ENCODE data around the gene TSSK3.
"Not testable (repeated sequence)": the region's sequence is repeated elsewhere in the genome, so short reads cannot be mapped to it uniquely, and the experiment has no call there.

TSSK3 gene

DNA sequence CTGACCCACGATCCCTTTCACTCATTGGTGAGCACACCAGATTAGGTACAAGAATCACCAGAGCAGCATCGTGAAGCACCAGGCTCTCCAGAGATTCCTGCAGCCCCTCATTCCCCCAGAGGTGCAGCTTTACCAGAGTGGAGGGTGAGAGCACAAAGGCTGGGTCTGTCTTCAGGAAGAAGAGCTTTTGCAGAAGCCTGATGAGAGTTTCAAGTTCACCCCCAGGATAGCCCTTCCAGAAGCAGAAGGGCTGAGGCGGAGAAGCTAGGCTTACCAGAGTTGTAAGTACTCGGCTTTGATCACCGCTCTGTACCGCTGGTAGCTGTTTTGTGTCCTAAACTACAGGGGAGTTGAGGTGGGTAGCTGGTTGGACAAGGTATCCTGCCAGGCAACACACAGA, 3.1 kb downstream of the TSSK3 start:
- no peak for DNase-seq

GRCh38 chr1:32367912-32368635, 5.7 kb downstream of the TSSK3 start:
- DNase-seq, result no peak

- no peak for DNase-seq
Measured at GRCh38 chr1:32372149-32372756, 9.9 kb downstream of the TSSK3 start.

DNA sequence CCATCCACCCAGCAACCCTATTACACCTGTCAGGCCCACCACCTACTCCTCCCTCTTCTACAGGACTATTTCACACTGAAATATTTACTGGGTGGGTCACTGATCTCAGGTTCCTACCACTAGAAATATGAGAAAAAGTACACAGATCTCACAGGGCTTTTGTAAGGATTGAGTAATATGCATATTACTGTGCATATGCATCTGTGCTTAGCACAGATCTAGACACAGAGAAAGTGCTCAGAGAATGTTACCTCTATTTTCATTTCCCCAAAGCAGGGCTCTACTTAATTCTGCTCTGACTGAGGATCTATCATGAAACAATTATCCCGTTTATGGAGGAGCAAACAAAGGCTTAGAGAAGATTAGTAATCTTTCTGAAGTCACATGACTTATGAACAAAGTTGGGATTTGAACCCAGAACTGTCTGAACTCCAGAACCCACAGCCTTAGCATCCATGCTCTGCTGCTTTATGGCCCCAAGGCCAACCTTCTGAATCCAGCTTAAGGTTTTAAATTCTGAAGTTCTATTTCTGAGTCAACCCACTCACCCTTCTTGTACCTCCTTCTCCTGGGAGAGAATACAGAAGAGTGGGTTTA, 11.8 kb downstream of the TSSK3 start:
- no peak for DNase-seq

DNA sequence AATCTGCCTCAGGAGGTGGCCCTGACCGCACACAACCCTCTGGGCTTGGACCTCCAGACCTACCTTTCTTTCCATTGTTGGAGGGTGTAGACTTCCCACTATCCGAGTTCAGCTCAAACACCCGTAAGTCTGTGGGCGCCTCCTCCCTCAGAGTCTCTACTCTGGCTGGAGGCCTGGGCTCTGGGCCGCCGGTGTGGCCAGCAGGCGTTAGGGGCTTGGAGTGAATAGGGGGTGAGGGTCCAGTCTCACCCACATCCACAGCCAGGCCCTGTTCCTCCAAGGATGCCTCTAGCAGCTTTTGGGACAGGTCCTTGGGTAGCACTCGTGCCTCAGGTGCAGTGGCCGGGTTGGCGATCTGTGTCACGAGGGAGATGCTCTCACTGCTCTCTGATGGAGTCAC, 13.9 kb downstream of the TSSK3 start:
- no peak for DNase-seq

- DNase-seq, result no peak
Measured at GRCh38 chr1:32377541-32378220, 15.3 kb downstream of the TSSK3 start.

DNA sequence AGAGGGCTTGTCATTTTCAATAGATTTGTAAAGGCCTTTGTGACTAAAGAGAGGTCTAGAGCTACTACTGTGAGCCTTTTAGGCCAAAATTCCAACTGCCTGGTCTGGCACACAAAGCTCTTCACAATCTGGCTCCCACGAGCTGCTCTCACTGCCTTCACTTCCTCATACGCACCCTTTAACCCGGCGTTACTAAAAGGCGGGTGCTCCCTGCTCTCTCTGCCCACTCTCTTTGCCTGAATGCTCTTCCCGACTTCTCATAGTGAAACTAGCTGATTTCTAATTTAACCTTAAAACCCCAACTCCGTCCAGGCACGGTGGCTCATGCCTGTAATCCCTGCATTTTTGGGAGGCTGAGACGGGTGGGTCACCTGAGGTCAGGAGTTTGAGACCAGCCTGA, 17.7 kb downstream of the TSSK3 start:
- no peak for DNase-seq

- no peak for DNase-seq
Measured at GRCh38 chr1:32386676-32387392, 24.5 kb downstream of the TSSK3 start.

DNA sequence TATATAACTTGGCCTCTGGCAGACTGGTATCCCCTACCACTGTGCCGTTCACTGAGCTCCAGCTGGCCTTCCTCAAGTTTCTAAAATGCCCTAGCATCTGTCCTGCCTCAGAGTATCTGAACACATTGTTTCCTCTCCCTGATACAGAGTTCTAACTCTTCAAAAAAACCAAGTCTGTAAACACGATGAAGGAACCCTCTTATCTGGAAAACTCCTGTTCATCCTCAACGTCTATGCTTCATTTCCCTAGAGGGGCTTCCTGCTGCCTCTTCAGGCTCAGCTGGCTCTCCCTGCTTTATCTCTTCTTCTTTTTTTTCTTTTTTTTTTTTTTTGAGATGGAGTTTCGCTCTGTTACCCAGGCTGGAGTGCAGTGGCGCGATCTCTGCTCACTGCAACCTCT, 26.3 kb downstream of the TSSK3 start:
- no peak for DNase-seq

GRCh38 chr1:32390904-32391870, 28.8 kb downstream of the TSSK3 start:
- DNase-seq, result no peak

GRCh38 chr1:32392325-32392724, 30.0 kb downstream of the TSSK3 start:
- no peak for DNase-seq

GRCh38 chr1:32393136-32393535, 30.8 kb downstream of the TSSK3 start:
- DNase-seq, result no peak

DNA sequence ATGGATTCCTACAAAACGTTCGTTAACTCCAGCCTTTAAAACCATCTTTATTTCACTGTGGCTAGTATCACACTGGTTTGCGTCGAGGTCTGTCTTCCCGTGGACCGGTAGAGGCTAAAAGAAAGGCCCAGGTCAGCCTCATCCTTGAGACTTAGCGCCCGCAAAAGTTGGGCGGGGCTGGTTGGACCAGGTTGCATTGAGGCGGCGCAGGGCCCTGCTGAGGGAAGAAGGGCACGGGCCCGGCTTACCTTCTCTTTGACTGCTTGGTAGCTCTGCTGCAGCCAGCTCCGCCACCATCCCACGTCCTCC, 31.4 kb downstream of the TSSK3 start:
- DNase-seq, result peak in 1 of 2 experiments; percentile 43

- DNase-seq, result peak; percentile 99 to 100
Measured at GRCh38 chr1:32394141-32394889, 32.0 kb downstream of the TSSK3 start, which contains the start of gene BSDC1. BSDC1 (minus strand) TSS chr1:32394441; CDS start chr1:32394414, 27 bp downstream.

DNA sequence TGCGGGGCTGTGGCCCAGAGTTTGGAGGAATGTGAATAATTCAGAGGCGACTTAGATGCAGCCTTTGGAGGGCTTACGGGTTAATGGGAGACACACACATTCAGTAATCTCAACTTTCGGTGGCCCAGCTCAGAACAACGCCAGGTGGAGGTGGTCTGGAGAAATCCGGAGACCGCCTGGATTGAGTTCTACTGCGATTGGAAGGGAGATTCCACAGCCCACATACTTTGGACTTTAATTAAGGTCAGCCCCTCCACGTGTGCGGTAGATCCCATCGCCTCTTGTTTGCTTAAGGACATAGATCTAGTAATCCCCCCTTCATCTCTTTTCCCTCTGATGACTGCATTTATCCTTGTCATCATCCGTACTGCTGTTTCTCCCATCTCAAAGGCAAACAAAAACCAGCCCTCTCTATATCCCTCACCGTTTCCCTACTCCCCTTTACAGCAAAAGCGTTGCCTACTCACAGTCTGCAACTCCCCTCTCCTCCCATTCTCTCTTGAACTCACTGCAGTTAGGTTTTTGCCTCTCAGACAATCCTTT, 32.6 kb downstream of the TSSK3 start:
- peak; percentile 8 to 49 for DNase-seq

DNA sequence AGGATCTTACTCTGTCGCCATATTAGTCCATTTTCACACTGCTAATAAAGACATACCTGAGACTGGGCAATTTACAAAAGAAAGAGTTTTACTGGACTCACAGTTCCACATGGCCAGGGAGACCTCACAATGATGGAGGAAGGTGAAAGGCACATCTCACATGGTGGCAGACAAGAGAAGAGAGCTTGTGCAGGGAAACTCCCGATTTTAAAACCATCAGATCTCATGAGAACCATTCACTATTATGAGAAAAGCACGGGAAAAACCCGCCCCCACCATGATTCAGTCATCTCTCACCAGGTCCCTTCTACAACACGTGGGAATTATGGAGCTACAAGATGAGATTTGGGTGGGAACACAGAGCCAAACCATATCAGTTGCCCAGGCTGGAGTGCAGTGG, 34.2 kb downstream of the TSSK3 start:
- DNase-seq, result not testable (repeated sequence)

DNA sequence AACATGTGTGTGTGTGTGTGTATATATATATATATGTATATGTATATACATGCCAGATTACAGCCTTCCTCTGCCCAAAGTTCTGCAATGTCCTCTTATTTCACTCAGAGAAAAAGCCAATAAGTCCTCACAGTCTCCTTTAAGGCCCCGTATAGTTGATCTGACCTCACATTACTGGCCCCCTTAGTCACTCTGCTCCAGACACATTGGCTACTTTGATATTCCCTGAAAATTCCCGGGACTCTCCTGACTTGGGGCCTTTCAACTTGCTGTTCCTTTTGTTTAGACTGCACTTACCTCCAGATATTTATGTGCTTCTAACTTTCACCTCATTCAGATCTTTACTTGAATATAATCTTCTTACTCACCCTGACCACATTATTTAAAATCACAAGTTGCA, 36.1 kb downstream of the TSSK3 start:
- DNase-seq, result no peak

GRCh38 chr1:32399843-32400242, 37.5 kb downstream of the TSSK3 start:
- DNase-seq, result no peak

DNA sequence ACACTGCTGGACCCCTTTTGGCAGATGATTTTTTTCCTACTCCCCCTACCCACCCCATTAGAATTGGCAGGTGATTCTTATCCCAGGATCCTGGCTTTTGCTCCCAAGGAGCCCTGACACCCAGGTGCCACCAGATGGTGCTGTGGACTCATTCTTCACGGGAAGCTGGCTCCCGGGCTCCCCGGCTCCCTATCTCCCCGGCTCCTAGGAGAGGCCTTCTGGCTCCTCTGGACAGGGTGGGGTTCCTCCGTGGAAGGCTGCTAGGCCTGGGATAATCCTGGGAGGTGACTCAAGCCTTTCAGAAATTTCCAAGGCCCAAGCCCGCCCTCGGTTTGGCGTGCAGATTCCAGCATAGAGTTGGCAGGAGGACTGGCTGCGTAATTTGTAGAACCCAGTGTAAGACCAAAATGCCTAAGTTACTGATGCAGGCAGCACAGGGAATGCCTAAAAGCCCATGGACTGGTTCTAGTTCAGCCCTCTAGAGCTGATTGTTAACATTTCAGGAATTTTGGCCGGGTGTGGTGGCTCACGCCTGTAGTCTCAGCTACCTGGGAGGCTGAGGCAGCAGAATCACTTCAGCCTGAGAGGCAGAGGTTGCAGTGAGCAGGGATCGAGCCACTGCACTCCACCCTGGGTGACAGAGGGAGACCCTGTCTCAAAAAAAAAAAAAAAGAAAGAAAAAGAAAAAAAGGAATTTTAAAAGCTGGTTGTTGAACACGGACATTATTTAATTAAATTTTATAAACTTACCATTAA, 38.7 kb downstream of the TSSK3 start:
- DNase-seq, result peak; percentile 81 to 87

- DNase-seq, result no peak
Measured at GRCh38 chr1:32404946-32405345, 42.6 kb downstream of the TSSK3 start.
